Panc1 (cell line): ENCODE data around the gene REXO2. TPM values are rescaled to one million over a fixed set of nuclear protein-coding genes. Genes with fewer than 3 reads are reported as not detected.
A peak's percentile ranks its signal among the peaks of the same experiment; 100 is the strongest.

Experiments
- ATAC-seq: fragments of 200-7000 bp; cut with Tn5 transposase; 2 replicates; pipeline ENCODE4 v1.9.1; 2020; ENCODE audit warnings: mild to moderate bottlenecking, moderate library complexity
- BruUV-seq: library from RNA; stranded (reverse); fragments of 400-500 nt; replicated peaks from 2 replicates; lab custom pipeline; 2021; lab: Mats Ljungman, UMichigan
- CTCF ChIA-PET: fragments of 300-600 bp; sonication (Branson Sonifier 250); formaldehyde crosslinking; loops from one replicate; lab custom pipeline; 2022; ENCODE audit warnings: antibody characterized with exemption; lab: Charles Lee
- POLR2A ChIA-PET: fragments of 300-600 bp; sonication (Branson Sonifier 250); formaldehyde crosslinking; loops from one replicate; lab custom pipeline; 2022; ENCODE audit warnings: antibody characterized with exemption; lab: Charles Lee
- DNase-seq: peaks from one replicate; pipeline ENCODE4 v3.0.0-alpha.2; 2010; ENCODE audit warnings: low read depth, low spot score
- H3K27ac ChIP-seq: 2 replicates; pipeline ENCODE4 v1.5.1; 2011; ENCODE audit warnings: mild to moderate bottlenecking, low read length, inconsistent platforms
- H3K27me3 ChIP-seq: fragments of 200-500 bp; sonication (Bioruptor generic); 2 replicates; pipeline ENCODE4 v1.6.0; 2014; ENCODE audit warnings: low read length, inconsistent platforms; ENCODE audit not compliant: control insufficient read depth, insufficient read depth
- H3K36me3 ChIP-seq: fragments of 200-500 bp; sonication (Bioruptor generic); 2 replicates; pipeline ENCODE4 v1.5.1; 2014; ENCODE audit warnings: inconsistent platforms, mild to moderate bottlenecking, low read length, moderate library complexity; ENCODE audit not compliant: control insufficient read depth, insufficient read depth
- H3K4me1 ChIP-seq: 2 replicates; pipeline ENCODE4 v1.5.1; 2011; ENCODE audit warnings: inconsistent platforms, mild to moderate bottlenecking, low read length, moderate library complexity; ENCODE audit not compliant: control insufficient read depth, insufficient read depth
- H3K4me3 ChIP-seq, 2 experiments: 2 replicates each; pipeline ENCODE4 v1.5.1; 2011 to 2012; ENCODE audit warnings: low read depth in 2 of 2, low read length in 2 of 2, mild to moderate bottlenecking in 2 of 2, inconsistent platforms in 1 of 2, moderate library complexity in 1 of 2
- H3K9me3 ChIP-seq: fragments of 200-500 bp; sonication (Bioruptor generic); 2 replicates; pipeline ENCODE4 v1.5.1; 2014; ENCODE audit warnings: low read depth, mild to moderate bottlenecking, inconsistent platforms, low read length, moderate library complexity; ENCODE audit not compliant: control insufficient read depth, insufficient read depth
- CTCF ChIP-seq: fragments of 450-650 bp; IDR thresholded peaks from 2 replicates; pipeline ENCODE4 v1.5.1; 2017; ENCODE audit warnings: mild to moderate bottlenecking
- POLR2AphosphoS5 ChIP-seq: IDR thresholded peaks from 2 replicates; pipeline ENCODE4 v1.6.1; 2012; ENCODE audit warnings: mild to moderate bottlenecking, low read depth, low read length, moderate library complexity
- REST ChIP-seq, 2 experiments: IDR thresholded peaks; 2 replicates each; pipeline ENCODE4 v1.6.1; 2011 to 2012; ENCODE audit warnings: low read depth in 2 of 2, control low read depth in 1 of 2, low read length in 1 of 2, mild to moderate bottlenecking in 1 of 2, moderate library complexity in 1 of 2; ENCODE audit not compliant: insufficient read depth in 1 of 2
- SIN3A ChIP-seq: IDR thresholded peaks from 2 replicates; pipeline ENCODE4 v1.6.1; 2012; ENCODE audit warnings: low read depth, mild to moderate bottlenecking, low read length, moderate library complexity, borderline replicate concordance; ENCODE audit not compliant: insufficient read depth
- TCF7L2 ChIP-seq: IDR thresholded peaks from 2 replicates; pipeline ENCODE4 v1.6.1; 2011; ENCODE audit warnings: mild to moderate bottlenecking, low read depth, low read length, inconsistent platforms
- in situ Hi-C: cut with HindIII; loops from 2 replicates; pipeline ENCODE4 v1.10.0; 2016; ENCODE audit warnings: low sequenced_read_pairs, low pct_unique_long_range_greater_than_20kb
- intact Hi-C: fragments of 100-400 bp; cut with micrococcal nuclease; formaldehyde crosslinking; loops from one replicate; pipeline ENCODE4 v1.10.0; 2022; ENCODE audit not compliant: unreplicated experiment
- total RNA-seq: library from RNA; stranded (reverse); gene quantifications from one replicate; pipeline ENCODE4 v1.2.1, GENCODE V29; 2021; ENCODE audit not compliant: unreplicated experiment

The REXO2 gene
- total RNA-seq, 1 experiment from 2014 or later: 111 TPM

GRCh38 chr11:114440971-114441763 is 1.9 kb downstream of the REXO2 start:
- BruUV-seq: no TSS peak
- ATAC-seq (no peak), DNase-seq (no peak)
- intact Hi-C loops: loop anchor here (10.0 kb wide), 1 partner anchor 96 kb away; no protein-coding TSS in a partner anchor
- CTCF ChIA-PET: no interaction called here
- Histone ChIP-seq H3K4me3 (peak overlapping the region; percentile 86 to 91; a peak in 3 of 4 replicates), H3K27me3 (no peaks in the 10 kb centered on the region), H3K27ac (peak overlapping the region; percentile 88; the same call in 1 of the 2 replicates), H3K9me3 (no peaks in the 10 kb centered on the region), H3K4me1 (peaks cover 20% of the 10 kb centered on the region), H3K36me3 (no peaks in the 10 kb centered on the region)
- POLR2A ChIA-PET: no interaction called here
- in situ Hi-C loops: no loop called here
- TF ChIP-seq TCF7L2 (no peak), POLR2AphosphoS5 (no peak), REST (IDR thresholded peaks at IDR 0.05; ENCODE audit: insufficient read depth in 1 of 2, low read depth in 2 of 2, low read length in 1 of 2) (no peak), SIN3A (no peak)

- Histone ChIP-seq H3K36me3 (no peaks in the 10 kb centered on the region), H3K4me3 (no peak overlapping the region), H3K4me1 (peaks cover 20% of the 10 kb centered on the region), H3K9me3 (no peaks in the 10 kb centered on the region), H3K27me3 (no peaks in the 10 kb centered on the region), H3K27ac (no peak overlapping the region)
- in situ Hi-C loops (no loop called here), intact Hi-C loops (loop anchor here (10.0 kb wide), 1 partner anchor 97 kb away; no protein-coding TSS in a partner anchor)
- POLR2A ChIA-PET: no interaction called here
- DNase-seq: no peak
- TF ChIP-seq POLR2AphosphoS5: no peak
- no peak for TF ChIP-seq REST (IDR thresholded peaks at IDR 0.05; ENCODE audit: insufficient read depth in 1 of 2, low read depth in 2 of 2, low read length in 1 of 2)
- TF ChIP-seq CTCF: no peak
- no peak for TF ChIP-seq SIN3A
- TF ChIP-seq TCF7L2: no peak
- no TSS peak for BruUV-seq
- CTCF ChIA-PET: no interaction called here
- no peak for ATAC-seq
These were observed 2.7 kb downstream of the REXO2 start for GRCh38 chr11:114441921-114442320.
